Keratinocyte (primary cell): ENCODE data around the gene ITFG1. TPM values are rescaled to one million over a fixed set of nuclear protein-coding genes. Genes with fewer than 3 reads are reported as not detected.

Experiments used
- DNase-seq: peaks from one replicate; pipeline ENCODE4 v3.0.0-alpha.2; 2011; ENCODE audit warnings: low read depth, missing footprints, low spot score
- FAIRE-seq: peaks from 2 replicates; lab custom pipeline; 2011; peaks lifted over from hg19 to GRCh38; lab: Jason Lieb, UNC
- H2AFZ ChIP-seq: 2 replicates; pipeline ENCODE4 v1.6.0; 2012; ENCODE audit warnings: low read length, control low read depth, inconsistent platforms; ENCODE audit not compliant: control insufficient read depth
- H3K27ac ChIP-seq: 2 replicates; pipeline ENCODE4 v1.5.1; 2011; ENCODE audit warnings: low read length; ENCODE audit not compliant: control insufficient read depth, insufficient read depth
- H3K27me3 ChIP-seq: 3 replicates; pipeline ENCODE4 v1.6.0; 2011; ENCODE audit warnings: low read length; ENCODE audit not compliant: control insufficient read depth, insufficient read depth; ENCODE audit errors: extremely low read depth
- H3K36me3 ChIP-seq, 2 experiments: 2 replicates in 1 of 2; 3 replicates in 1 of 2; pipeline ENCODE4 v1.5.1; 2011; ENCODE audit warnings: low read length in 2 of 2, mild to moderate bottlenecking in 1 of 2; ENCODE audit not compliant: control insufficient read depth in 2 of 2, insufficient read depth in 2 of 2; ENCODE audit errors: extremely low read depth in 1 of 2
- H3K4me1 ChIP-seq: 3 replicates; pipeline ENCODE4 v1.5.1; 2011; ENCODE audit warnings: low read length; ENCODE audit not compliant: control insufficient read depth, insufficient read depth; ENCODE audit errors: extremely low read depth
- H3K4me2 ChIP-seq: 3 replicates; pipeline ENCODE4 v1.6.0; 2011; ENCODE audit warnings: low read depth, low read length; ENCODE audit not compliant: control insufficient read depth, insufficient read depth; ENCODE audit errors: extremely low read depth
- H3K4me3 ChIP-seq, 3 experiments: fragments of 200-600 bp in 1 of 3; sonication (generic) in 1 of 3; 2 replicates in 2 of 3; 3 replicates in 1 of 3; pipeline ENCODE4 v1.5.1; 2011 to 2016; ENCODE audit warnings: low read length in 3 of 3, mild to moderate bottlenecking in 3 of 3, control low read depth in 2 of 3, inconsistent platforms in 1 of 3, low read depth in 1 of 3, mixed read lengths in 1 of 3, mixed run types in 1 of 3, moderate library complexity in 1 of 3; ENCODE audit not compliant: control insufficient read depth in 2 of 3, insufficient read depth in 2 of 3; ENCODE audit errors: extremely low read depth in 1 of 3
- H3K79me2 ChIP-seq: 2 replicates; pipeline ENCODE4 v1.6.0; 2012; ENCODE audit warnings: low read length; ENCODE audit not compliant: control insufficient read depth, insufficient read depth
- H3K9ac ChIP-seq: 3 replicates; pipeline ENCODE4 v1.6.0; 2011; ENCODE audit warnings: low read length; ENCODE audit not compliant: control insufficient read depth, insufficient read depth; ENCODE audit errors: extremely low read depth
- H3K9me1 ChIP-seq: 3 replicates; pipeline ENCODE4 v1.6.0; 2011; ENCODE audit warnings: low read length; ENCODE audit not compliant: control insufficient read depth, insufficient read depth; ENCODE audit errors: extremely low read depth
- H3K9me3 ChIP-seq: 2 replicates; pipeline ENCODE4 v1.5.1; 2012; ENCODE audit warnings: low read depth, low read length; ENCODE audit not compliant: control insufficient read depth
- H4K20me1 ChIP-seq: 3 replicates; pipeline ENCODE4 v1.6.0; 2011; ENCODE audit warnings: low read length; ENCODE audit not compliant: control insufficient read depth, insufficient read depth; ENCODE audit errors: extremely low read depth
- EZH2 ChIP-seq: IDR thresholded peaks from one replicate; pipeline ENCODE4 v1.6.1; 2012; ENCODE audit warnings: inconsistent platforms, mild to moderate bottlenecking, low read length, moderate library complexity
- dilution Hi-C: fragments of 300-500 bp; cut with MboI; formaldehyde crosslinking; loops from one replicate; pipeline ENCODE4 v1.7.0; 2020; ENCODE audit warnings: low sequenced_read_pairs; ENCODE audit not compliant: extremely low pct_ligation_motif_present
- polyA plus RNA-seq, 5 experiments: library from polyadenylated mRNA; depleted of rRNA in 3 of 5; stranded (reverse) in 3 of 5; stranded (forward) in 1 of 5; unstranded in 1 of 5; fragments of >200 nt; gene quantifications; 1 replicate in 1 of 5; 2 replicates in 3 of 5; 3 replicates in 1 of 5; pipeline versions ENCODE4 v1.2.1 to v1.2.3, GENCODE V29; 2011 to 2012; ENCODE audit warnings: missing spikeins in 2 of 5, low read depth in 1 of 5, low replicate concordance in 1 of 5
- TF ChIP-seq, protein P1 (sequence below), 3 experiments: IDR thresholded peaks in 1 of 3; conservative IDR thresholded peaks in 1 of 3; optimal IDR thresholded peaks in 1 of 3; 2 replicates in 2 of 3; 3 replicates in 1 of 3; pipeline versions ENCODE3 to v1.5.1; 2011; ENCODE audit warnings: low read length in 3 of 3, mild to moderate bottlenecking in 3 of 3, moderate library complexity in 2 of 3, control low read depth in 1 of 3, inconsistent platforms in 1 of 3; ENCODE audit not compliant: insufficient read depth in 2 of 3; ENCODE audit errors: extremely low read depth in 1 of 3

ITFG1 gene
- polyA plus RNA-seq, 1 donor (not counting 4 experiments of a cell fraction or from before 2014, with no cell fraction given) = 83.8 TPM

- peaks cover 5% of the 10 kb centered on the region for H3K4me1 ChIP-seq
- H3K9ac ChIP-seq = no peak overlapping the region
- no peak overlapping the region for H3K27ac ChIP-seq
- H3K9me3 ChIP-seq = no peaks in the 10 kb centered on the region
- DNase-seq (no peak), FAIRE-seq (no peak)
- no peaks in the 10 kb centered on the region for H3K27me3 ChIP-seq
- no peaks in the 10 kb centered on the region for H3K79me2 ChIP-seq
- no peaks in the 10 kb centered on the region for H3K9me1 ChIP-seq
- H3K4me2 ChIP-seq = no peak overlapping the region
- TF ChIP-seq EZH2 = no peak
- TF ChIP-seq, protein P1, sequence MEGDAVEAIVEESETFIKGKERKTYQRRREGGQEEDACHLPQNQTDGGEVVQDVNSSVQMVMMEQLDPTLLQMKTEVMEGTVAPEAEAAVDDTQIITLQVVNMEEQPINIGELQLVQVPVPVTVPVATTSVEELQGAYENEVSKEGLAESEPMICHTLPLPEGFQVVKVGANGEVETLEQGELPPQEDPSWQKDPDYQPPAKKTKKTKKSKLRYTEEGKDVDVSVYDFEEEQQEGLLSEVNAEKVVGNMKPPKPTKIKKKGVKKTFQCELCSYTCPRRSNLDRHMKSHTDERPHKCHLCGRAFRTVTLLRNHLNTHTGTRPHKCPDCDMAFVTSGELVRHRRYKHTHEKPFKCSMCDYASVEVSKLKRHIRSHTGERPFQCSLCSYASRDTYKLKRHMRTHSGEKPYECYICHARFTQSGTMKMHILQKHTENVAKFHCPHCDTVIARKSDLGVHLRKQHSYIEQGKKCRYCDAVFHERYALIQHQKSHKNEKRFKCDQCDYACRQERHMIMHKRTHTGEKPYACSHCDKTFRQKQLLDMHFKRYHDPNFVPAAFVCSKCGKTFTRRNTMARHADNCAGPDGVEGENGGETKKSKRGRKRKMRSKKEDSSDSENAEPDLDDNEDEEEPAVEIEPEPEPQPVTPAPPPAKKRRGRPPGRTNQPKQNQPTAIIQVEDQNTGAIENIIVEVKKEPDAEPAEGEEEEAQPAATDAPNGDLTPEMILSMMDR (optimal IDR thresholded peaks at IDR 0.05 in 1 of 3, IDR thresholded peaks at IDR 0.05 in 1 of 3, conservative IDR thresholded peaks at IDR 0.05 in 1 of 3; ENCODE audit: extremely low read depth in 1 of 3, insufficient read depth in 2 of 3, low read length in 3 of 3) = no peak
- dilution Hi-C loops = no loop called here
- no peaks in the 10 kb centered on the region for H4K20me1 ChIP-seq
- H2AFZ ChIP-seq = no peak overlapping the region
- H3K36me3 ChIP-seq = peaks cover 0 to 2% of the 10 kb centered on the region in 2 experiments
- H3K4me3 ChIP-seq = no peak overlapping the region
Measured at GRCh38 chr16:47309581-47310312, 151.1 kb downstream of the ITFG1 start.

DNA sequence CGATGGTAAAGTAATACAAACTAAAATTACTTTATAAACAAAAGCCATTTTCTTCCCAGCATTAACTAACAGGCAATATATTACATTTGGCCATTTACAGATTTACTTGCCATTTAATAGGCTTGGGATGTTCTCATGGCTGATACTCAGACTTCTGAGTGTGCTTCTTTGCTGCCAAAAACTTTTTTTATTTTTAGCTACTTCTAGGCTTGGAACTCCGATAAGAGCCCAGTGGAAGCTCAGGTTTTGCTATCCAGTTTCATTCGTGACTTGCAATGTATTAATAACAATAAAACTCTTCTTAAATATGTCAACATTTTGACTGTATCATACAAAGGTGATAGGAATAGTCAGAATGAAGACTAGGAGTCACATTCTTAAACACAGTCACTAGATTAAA is 152.3 kb downstream of the ITFG1 start:
- dilution Hi-C loops = no loop called here
- Histone ChIP-seq H3K36me3 (peaks cover 0 to 2% of the 10 kb centered on the region in 2 experiments), H3K79me2 (no peaks in the 10 kb centered on the region), H3K27me3 (no peaks in the 10 kb centered on the region), H3K9ac (no peak overlapping the region), H3K4me1 (peaks cover 5% of the 10 kb centered on the region), H3K9me1 (no peaks in the 10 kb centered on the region), H4K20me1 (no peaks in the 10 kb centered on the region), H3K27ac (no peak overlapping the region), H3K9me3 (no peaks in the 10 kb centered on the region), H2AFZ (no peak overlapping the region), H3K4me3 (no peak overlapping the region), H3K4me2 (no peak overlapping the region)
- FAIRE-seq (no peak), DNase-seq (no peak)
- no peak for TF ChIP-seq EZH2
- TF ChIP-seq, protein P1 (optimal IDR thresholded peaks at IDR 0.05 in 1 of 3, IDR thresholded peaks at IDR 0.05 in 1 of 3, conservative IDR thresholded peaks at IDR 0.05 in 1 of 3; ENCODE audit: extremely low read depth in 1 of 3, insufficient read depth in 2 of 3, low read length in 3 of 3) = no peak
